SW 1271 (cell line): ENCODE measurements around the gene ENPP7.

Experiments
- DNase-seq, 2 experiments: peaks; one replicate each; lab custom pipeline; 2025; lab: John Stamatoyannopoulos, UW

ENPP7 gene

DNA sequence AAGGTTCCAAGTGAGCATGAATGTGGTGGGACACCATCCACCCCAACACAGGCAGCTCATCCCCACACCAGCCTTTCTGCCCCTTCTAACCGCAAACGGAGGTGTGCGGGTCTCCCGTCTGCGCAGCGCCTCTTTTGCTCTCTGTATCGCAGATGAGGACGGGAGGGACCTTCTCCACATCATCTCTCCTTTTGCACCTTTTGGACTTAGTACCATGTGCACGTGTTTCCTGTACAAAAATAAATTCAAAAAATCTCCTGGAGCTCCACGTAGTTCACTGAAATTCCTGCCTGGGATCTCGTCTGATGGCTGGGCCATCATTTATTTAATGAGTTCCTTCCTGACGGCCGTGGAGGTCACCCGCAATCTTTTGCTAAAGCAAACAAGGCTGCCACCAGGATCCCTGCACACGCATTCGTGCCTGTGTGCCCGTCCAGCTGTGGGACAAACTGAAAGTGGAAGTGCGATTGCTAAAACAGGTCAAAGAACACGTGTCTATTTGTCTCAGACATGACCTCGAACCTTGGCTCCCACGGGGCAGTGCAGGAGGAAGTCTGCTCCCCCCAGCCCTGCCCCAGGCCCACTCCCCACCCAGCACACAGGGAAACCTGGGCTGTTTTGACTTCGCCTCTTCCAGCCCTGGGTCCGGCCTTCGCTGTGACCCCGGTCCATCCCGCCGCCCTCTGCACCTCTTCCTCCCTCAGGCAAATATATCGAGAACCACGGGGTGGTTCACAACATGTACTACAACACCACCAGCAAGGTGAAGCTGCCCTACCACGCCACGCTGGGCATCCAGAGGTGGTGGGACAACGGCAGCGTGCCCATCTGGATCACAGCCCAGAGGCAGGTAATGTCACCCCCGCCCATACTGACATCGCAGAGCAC lies 2.3 kb downstream of the ENPP7 start:
- DNase-seq = no peak

DNA sequence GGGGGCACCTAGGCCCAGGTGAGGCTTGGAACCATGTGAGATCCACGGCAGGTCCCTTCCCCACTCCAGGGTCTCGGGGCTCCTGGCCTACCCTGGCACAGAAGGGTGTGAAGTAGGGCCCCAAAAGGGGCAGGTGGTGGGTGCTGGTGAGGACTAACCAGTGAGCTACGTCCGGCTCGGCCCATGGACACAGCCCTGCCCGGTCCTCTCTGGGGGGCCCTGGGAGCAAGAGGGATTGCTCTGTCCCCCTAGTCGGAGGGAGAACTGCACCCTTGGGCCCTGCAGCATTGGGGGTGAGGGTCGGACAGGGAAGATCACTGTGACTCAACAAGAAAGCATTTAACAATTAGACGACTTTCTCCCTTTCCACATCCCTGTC lies 2.9 kb downstream of the ENPP7 start:
- no peak for DNase-seq

DNA sequence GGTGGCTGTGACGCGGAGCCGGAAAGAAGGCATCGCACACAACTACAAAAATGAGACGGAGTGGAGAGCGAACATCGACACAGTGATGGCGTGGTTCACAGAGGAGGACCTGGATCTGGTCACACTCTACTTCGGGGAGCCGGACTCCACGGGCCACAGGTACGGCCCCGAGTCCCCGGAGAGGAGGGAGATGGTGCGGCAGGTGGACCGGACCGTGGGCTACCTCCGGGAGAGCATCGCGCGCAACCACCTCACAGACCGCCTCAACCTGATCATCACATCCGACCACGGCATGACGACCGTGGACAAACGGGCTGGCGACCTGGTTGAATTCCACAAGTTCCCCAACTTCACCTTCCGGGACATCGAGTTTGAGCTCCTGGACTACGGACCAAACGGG lies 4.4 kb downstream of the ENPP7 start:
- no peak for DNase-seq

DNA sequence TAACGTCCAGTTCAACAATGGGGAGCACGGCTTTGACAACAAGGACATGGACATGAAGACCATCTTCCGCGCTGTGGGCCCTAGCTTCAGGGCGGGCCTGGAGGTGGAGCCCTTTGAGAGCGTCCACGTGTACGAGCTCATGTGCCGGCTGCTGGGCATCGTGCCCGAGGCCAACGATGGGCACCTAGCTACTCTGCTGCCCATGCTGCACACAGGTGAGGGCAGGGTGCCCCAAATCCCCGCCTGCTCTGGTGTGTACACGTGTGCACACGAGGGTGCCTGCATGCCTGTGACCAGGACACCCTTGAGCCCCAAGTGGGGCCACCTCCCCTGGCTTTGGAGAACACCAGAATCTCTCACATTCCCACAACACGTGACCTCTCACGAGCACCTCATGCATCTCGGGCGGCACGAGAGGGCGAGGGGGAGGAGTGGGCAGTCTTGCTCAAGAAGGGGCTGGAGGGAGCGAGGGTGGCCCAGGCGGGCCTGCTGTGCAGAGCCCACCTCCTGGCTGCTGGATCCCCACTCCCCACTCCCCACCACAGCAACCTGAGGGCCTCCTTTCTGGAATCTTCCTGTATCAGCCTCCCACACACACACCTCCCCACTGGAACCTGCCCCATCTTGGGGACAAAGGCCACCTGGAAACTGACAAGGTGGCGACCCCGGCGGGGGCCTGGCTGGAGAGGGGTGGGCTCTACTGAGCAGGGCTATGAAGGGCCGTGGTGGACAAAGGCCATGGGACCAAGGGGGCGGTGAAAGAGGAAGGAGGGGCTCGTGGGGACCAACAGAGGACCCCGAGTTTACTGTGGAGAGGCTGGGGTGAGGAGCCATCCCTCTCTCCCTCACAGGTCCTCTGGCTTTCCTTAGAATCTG lies 6.5 kb downstream of the ENPP7 start:
- DNase-seq = no peak

DNA sequence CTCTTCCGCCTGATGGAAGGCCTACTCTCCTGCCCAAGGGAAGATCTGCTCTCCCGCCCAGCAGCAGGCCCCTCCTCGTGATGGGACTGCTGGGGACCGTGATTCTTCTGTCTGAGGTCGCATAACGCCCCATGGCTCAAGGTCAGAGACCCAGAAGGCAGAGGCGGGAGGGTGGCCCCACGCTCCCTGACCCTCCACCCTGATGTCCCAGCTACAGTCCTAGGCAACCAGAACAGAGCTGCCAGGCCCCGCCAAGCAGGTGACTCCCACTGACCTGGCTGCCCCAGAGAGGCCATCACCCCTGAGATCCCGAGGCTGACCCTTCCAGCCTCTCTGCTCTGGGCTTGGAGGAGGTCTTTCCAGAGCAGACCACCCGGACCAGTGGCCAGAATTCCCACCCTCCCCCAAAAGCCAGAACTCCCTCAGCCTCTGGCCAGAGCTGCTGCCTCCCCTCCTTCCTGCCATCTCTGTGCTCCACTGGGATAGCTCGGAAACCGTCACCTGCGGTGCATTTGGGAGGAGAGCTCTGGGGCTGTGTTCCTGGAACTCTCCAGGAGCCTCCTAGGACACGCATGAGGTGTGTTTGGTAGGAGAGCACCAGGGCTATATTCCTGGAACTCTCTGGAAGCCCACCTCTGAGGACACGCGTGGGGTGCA lies 7.3 kb downstream of the ENPP7 start:
- DNase-seq = no peak

DNA sequence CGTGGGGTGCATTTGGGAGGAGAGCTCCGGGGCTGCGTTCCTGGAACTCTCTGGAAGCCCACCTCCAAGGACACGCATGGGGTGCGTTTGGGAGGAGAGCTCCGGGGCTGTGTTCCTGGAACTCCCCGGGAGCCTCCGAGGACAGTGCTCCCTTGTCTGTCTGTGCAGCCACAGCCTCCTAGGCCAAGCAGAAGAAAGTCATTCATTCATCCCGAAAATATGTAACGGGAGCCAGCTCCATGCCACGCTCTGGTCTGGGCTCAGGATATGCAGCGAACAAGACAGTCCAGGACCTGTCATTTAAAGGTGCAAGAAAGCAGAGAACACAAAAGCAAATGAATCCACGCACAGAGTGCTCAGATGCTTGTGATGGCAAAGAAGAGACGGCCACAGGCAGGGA lies 7.9 kb downstream of the ENPP7 start:
- no peak for DNase-seq

DNA sequence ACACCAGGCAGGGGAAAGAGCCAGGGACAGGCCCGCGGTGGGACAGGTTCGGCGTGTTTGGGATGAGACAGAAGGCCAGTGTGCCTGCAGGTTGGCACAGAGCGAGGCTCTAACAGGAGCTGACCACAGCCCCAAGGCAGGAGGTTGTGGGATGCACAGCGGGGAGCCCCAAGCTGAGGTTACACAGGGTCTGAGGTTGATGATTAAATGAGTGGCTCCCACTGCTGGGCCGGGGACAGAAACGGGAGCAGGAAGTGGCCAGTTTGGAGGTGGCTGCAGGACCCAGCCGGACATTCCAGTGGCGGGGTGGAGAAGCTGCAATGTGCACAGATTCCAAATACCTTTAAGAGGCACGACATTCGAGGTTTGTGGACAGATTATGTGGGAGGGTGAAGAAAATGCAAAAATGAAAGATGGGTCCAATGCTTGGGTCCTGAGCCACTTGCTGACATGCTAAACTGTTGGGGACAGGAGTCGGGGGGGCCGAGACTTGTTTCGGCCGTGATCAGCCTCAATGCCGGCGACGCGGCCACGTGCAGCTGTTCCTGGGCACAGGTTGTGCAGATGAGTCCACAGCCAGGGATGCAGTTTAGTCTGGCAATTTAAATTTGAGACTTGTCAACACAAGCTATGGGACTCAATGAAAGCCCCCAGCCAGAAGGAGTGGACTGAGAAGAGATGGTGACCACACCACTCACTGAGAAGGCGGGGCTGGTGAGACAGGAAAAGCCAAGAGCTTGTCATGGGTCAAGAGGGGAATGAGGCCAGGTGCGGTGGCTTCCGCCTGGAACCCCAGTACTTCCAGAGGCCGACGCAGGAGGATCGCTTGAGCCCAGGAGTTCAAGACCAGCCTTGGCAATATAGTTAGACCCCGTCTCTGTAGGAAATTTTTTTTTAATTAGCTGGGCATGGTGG lies 8.7 kb downstream of the ENPP7 start:
- no peak for DNase-seq

DNA sequence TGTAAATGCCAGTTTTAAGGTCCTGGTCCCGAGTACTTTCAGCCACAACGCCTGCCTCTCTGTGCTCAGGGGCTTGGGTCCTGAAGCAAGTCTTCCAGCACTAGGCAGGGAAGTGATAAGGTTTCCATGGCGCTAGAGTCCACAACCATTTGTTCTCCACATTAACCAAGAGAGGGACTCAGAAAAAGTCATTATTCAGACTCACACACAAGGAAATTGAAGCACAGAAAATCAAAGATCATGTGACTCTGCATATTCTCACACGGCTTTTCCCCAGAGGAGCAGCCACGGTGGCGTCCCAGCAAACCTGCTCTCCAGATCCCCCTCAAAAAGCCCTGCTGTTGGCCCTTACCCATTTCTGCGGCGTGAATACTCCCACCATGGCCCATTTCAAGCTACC lies 9.7 kb downstream of the ENPP7 start:
- DNase-seq = no peak

DNA sequence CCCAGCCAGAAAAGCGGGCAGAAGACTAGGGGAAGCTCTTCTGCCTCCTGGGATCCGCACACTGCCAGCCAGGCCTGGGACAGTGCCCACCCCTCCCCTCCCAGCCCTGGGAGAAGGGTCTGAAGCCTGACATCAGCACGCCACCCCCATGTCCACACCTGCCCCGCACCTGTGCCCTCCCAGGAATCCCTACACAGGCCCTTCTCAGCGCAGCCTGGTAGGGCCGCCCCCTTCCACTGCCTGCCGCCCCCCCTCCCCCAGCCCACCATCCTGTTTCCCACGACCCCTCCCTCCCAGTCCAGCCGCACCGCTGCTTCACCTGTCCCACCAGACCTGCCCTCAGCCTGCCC lies 10.6 kb downstream of the ENPP7 start:
- DNase-seq = no peak

DNA sequence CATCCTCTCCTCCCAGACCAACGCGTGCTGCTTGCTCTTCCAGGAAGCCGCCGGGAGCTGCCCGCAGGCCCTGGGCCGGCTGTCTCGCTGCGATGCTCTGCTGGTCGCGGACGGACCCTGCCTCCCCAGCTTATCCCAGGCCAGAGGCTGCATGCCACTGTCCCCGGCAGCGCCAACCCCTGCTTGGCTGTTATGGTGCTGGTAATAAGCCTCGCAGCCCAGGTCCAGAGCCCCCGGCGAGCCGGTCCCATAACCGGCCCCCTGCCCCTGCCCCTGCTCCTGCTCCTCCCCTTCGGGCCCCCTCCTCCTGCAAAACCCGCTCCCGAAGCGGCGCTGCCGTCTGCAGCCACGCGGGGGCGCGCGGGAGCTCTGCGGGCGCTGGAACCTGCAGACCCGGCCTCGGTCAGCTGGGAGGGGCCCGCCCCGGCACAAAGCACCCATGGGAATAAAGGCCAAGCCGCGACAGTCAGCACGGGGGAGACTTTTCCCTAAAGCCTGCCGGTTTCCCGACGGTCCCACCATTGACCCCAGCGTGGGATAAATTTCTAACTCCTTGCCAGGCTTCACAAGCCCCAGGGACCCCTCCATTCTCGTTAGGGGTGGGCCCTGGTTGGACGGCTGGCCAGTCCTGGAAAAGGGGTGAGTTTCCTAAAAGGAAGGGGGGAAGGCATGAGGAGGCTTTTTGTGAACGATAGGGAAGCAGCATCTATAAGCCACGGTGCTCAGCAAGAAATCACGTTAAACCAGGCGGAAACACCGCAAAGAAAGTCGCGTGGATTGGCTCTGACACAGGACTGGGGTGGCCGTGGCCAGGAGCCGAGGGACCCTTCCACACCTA lies 11.2 kb downstream of the ENPP7 start:
- DNase-seq = peak in 1 of 2 experiments; percentile 20

DNA sequence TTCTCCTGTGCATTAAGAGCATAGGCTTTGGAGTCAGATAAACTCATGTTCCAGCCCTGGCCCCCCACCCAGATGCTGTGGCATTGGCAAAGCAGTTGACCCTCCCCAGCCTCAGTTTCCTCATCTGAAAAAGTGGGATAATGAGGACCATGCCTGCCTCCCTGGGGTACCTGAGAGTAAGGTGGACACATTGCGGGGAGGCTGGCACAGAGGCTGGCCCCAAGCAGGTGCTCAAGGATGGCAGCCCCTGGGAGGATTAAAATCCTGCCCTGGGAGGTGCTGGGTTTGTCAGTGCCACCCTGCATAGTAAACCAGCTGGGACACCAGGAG lies 11.8 kb downstream of the ENPP7 start:
- DNase-seq = no peak

DNA sequence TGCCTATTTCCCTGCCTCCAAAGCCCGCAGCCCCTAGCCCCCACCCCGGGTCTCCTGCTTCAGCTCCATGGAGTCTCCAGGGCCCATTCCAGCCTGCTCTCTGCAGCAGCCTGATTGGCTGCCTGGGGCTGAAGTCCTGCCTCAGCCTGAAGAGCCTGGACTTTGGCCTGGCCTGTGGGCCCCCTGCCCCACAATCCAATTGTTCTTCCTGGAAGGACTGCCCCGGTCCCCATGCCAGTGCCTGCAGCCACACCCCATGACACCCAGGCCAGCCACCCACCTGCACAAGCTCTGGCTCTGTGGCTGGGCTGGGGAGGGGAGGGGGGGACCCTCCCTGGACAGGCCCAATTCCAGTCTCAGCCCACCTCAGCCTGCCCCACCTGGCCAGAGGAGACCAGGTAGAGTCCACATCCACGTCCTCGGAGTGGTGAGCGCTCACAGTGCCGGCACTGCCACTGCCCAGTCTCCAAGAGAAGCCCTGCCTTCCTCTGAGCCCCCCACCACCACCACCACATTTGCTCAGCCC lies 12.3 kb downstream of the ENPP7 start:
- no peak for DNase-seq

DNA sequence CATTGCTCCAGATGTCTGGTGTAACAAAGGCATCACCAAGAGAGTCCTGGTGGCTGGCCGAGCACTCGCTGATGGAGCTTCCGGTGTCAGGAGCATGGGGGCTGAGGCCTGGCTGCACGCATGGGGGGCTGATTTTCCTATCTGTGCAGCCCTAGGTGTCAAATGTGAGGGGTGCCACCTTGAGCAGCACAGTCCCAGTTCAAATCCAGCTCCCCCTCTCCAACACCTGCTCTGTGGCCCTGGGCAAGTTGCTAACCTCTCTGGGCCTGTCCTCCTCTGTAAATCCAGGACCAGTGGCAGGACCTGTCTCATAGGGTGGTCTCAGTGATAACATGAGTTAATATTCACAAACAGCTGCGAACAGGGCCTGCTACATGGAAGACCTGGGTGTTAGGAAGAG lies 12.9 kb downstream of the ENPP7 start:
- no peak for DNase-seq

DNA sequence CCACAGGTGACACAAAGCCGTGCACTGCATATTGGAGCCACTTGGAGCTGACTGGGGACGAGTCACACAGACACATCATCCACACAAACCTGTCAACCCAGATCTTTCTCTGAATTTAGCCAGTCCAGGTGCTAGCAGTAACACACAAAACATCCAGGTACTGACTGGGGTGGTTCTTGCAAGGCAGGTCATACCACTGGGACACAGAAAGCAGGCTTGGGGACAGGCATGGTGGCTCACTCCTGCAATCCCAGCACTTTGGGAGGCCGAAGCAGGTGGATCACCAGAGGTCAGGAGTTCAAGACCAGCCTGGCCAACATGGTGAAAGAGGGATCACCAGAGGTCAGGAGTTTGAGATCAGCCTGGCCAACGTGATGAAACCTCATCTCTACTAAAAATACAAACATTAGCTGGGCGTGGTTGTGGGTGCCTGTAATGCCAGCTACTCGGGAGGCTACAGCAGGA lies 14.9 kb downstream of the ENPP7 start:
- no peak for DNase-seq

DNA sequence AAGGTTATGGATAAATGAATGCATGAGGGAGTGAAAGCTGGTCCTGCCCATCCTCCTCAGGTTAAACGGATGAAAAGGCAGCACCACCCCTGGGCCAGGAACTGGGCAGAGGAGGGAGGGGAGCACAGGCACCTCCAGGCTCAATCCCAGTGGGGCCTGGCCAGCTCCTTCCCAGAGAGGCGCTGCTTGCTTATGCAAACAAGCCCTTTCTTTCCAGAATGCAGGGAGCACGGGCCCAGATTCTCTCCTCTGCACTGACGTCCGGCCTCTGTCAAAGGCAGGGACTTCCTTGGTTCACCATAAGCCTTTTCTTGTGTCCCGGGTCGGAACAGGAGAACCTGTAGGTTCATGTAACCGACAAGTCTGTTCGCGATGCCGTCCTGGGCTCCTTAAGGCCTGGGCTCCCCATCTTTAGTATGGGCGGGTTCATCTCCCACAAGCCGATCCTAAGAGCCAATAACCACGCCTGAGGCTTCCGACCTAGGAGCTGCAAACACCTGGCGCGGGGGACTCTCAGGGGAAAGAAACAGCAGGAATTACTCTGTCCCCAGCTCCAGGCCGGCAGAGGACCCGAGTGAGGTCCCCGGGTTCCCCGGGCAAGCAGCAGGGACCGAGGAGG lies 16.3 kb downstream of the ENPP7 start:
- DNase-seq = no peak

DNA sequence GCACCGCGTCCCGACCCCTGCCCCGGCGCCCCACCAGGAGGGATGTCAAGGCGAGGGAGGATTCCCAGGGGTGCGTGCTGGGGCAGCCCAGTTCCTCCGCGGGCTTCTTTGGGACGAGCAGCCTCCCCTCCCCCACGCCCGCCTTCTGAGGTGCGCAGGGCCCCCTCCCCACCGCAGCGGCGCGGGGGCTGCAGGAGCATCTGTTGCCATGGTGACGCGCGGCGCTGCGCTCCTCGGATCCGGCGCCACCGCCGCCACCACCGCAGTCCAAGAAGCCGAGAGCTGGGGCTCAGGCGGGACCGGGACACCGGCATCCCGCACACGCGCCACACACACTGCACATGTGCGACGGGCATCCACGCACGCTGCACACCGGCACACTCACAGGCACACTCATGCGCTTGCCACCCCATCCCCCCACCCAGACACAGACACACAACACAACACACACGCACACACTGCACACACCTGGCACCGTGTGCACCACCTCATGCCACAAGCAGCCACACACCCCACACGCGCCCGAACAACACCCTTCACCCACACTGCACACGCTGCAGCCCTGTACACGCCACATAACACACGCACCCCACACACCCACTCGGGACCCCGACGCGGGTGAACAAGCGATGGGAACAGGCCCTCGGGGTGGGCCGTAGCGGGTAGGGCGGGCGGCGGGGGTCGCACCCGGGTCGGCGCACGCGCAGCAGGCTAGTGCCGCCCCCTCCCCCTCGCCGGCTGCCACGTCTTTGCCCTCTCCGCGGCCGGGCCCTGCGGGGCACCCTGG lies 17.0 kb downstream of the ENPP7 start:
- DNase-seq = no peak

DNA sequence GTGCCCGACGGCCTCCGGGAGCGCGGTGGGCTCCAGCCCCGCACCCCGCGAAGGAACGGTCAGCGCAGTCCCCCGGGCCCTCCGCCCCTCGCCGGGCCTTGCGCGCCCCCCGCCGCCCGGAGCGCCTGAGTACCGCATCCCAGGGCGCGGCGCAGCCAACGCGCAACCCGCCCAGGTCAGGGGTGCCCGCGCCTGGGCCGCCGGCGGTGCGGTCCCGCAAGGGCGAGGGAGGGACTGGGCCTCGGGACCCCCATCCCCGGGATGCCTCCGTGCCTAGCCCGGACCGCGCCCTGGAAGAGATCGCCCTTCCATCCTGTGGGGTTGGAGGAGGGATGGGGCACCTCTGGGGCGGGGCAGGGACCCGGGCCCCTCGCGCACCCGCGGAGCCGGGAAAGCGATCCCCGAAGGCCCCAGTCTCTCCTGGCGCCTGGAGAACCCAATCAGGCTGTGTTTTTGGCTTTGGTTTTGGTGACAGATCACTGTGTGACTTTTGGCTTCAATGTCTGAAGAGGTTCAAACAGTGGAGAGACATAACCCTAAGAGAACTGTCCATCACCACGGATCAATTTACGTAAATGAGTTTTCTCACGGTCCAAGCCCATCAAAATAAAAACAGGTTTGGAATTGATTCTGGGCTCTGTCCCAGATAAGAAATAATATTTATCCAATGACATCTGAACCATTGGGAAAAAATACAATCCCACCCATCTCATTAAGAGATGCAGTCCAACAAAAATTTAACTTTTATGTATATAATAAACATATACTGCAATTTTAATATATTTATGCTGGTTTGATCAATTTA lies 17.8 kb downstream of the ENPP7 start:
- DNase-seq = no peak

DNA sequence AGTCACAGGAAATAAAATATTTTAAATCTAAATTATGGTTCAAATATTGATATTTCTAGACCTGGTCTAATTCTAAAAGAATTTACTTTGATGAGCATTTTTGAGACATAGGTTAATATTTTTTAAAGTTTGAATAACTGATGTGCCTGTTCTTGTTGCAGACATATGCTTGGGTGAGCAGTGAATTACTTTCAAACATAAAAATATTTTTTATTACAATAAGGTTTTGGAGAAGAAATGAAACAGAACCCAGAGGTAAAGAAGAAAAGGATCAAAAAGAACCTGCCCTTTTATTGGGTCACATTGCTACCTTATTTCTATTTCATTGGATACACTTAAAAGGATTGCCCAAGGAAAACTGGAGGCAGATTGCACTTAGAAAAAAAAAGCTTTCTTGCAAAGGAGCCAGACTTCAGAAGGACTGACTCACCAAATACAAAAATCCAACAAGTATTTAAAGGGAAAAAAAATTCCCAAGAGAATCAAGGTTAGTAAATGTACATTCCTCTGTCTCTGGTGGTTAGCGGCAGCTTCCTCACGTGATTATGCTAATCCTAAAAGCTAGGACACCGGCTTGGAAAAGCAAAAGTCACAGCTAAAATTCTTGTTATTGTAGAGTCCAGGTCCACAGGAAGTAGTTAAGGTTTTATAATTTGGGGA lies 18.5 kb downstream of the ENPP7 start:
- DNase-seq = peak in 1 of 2 experiments; percentile 6
